ENCODE data around the gene CCDC33. TPM values are rescaled to one million over a fixed set of nuclear protein-coding genes. Genes with fewer than 3 reads are reported as not detected.

Gene CCDC33
- total RNA-seq, 1 donor from 2014 or later, result not detected

DNA sequence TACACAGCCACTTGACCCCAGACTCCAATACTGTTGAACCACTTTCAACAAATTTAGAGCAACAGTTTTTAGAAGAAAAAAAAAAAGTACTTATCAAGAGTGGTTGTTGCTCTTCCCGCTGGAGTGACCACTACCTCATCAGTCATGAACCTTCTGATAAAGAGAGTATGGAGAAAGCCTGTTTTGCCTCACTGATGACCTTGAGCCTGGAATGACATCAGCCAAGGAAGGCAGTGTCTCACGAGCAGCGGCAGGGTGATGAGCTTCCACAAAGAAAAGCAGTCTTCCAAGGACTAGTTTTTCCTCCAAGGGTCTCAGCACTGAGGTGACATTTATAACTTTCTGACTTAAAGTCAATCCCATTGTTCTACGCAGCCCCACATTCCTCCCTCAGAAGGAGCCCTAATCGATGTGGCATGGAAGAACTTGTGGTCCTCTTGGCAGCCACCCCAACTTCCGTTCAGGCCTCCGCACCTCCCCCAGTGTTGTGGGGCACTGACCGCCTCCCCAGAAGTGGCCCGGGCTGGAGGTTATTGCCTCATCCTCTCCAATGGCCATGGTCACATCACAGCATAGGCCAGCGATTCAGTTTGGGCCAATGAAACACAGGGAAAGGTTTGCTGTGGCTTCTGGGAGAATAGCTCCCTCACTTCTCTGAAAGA is 133.1 kb downstream of the CCDC33 start:
- Mint-ChIP-seq H3K27me3 (ENCODE audit: low read depth) (peaks cover 47% of the 10 kb centered on the region), H3K27ac (no peak overlapping the region), H3K4me3 (ENCODE audit: low read depth) (no peak overlapping the region), H3K36me3 (ENCODE audit: low read depth) (no peaks in the 10 kb centered on the region), H3K4me1 (ENCODE audit: low read depth) (peaks cover 5% of the 10 kb centered on the region), H3K9me3 (no peaks in the 10 kb centered on the region)
- no peak for DNase-seq (ENCODE audit: low spot score)
- intact Hi-C loops (cut with micrococcal nuclease), result no loop called here

DNA sequence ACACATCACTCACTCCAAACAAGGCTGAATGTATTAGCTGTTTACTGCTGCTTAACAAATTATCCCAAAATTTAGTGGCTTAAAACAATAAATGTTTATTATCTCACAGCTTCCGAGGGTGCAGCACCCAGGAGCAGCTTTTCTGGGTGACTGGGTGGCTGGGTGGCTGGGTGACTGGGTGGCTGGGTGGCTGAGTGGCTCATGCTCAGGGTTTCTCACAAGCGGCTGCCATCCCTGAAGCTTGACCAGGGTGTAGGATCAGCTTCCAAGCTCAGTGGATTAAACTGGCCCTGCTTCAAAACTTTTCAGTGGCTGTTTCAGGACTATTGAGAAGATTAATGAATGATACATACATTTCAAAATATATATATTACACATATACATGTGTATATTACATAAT is 133.6 kb downstream of the CCDC33 start:
- H3K4me1 Mint-ChIP-seq (ENCODE audit: low read depth), result peaks cover 7% of the 10 kb centered on the region
- no peak overlapping the region for H3K27ac Mint-ChIP-seq
- intact Hi-C loops (cut with micrococcal nuclease), result no loop called here
- H3K36me3 Mint-ChIP-seq (ENCODE audit: low read depth), result no peaks in the 10 kb centered on the region
- no peak for DNase-seq (ENCODE audit: low spot score)
- H3K4me3 Mint-ChIP-seq (ENCODE audit: low read depth), result no peak overlapping the region
- no peaks in the 10 kb centered on the region for H3K9me3 Mint-ChIP-seq
- peaks cover 43% of the 10 kb centered on the region for H3K27me3 Mint-ChIP-seq (ENCODE audit: low read depth)

GRCh38 chr15:74370471-74370870 is 134.3 kb downstream of the CCDC33 start:
- H3K4me1 Mint-ChIP-seq (ENCODE audit: low read depth), result peaks cover 12% of the 10 kb centered on the region
- no peak overlapping the region for H3K4me3 Mint-ChIP-seq (ENCODE audit: low read depth)
- H3K9me3 Mint-ChIP-seq, result no peaks in the 10 kb centered on the region
- H3K27me3 Mint-ChIP-seq (ENCODE audit: low read depth), result peaks cover 36% of the 10 kb centered on the region
- DNase-seq (ENCODE audit: low spot score), result no peak
- no peak overlapping the region for H3K27ac Mint-ChIP-seq
- intact Hi-C loops (cut with micrococcal nuclease), result no loop called here
- H3K36me3 Mint-ChIP-seq (ENCODE audit: low read depth), result no peaks in the 10 kb centered on the region

DNA sequence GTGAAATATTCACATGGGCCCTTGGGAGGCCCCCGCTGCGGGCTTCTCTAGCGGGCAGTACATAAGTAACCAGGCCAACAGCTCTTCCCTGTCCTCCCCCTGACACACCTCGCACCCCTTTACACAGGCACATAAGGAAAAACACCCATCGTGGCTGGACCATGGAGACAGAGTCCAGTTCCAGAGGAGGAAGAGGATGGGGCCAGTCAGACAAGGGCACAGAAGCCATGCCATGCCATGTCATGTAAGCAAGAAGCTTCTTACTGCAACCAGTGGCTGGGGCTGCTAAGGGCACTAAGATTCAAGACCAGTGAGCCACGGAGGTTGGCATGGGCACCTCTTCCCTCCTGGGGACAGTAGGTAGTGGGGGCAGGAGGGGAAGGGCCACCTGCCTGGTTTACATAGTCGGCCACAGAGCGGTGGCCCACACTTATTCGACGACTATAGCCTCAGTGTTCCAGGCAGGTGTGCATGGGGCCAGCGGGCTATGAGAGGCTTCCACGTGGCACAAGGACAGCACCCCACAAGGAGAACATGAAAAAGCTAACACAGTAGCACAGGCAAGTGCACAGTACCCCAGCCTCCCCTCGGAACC is 137.0 kb downstream of the CCDC33 start:
- Mint-ChIP-seq H3K36me3 (ENCODE audit: low read depth) (no peaks in the 10 kb centered on the region), H3K27me3 (ENCODE audit: low read depth) (peaks cover 25% of the 10 kb centered on the region), H3K9me3 (no peaks in the 10 kb centered on the region), H3K4me1 (ENCODE audit: low read depth) (peaks cover 19% of the 10 kb centered on the region), H3K4me3 (ENCODE audit: low read depth) (peak overlapping the region; percentile 79), H3K27ac (no peak overlapping the region)
- peak; percentile 8 for DNase-seq (ENCODE audit: low spot score)
- intact Hi-C loops (cut with micrococcal nuclease), result loop anchor here (1.0 kb wide), 1 partner anchor 116 kb away; no protein-coding TSS in a partner anchor

- H3K27ac Mint-ChIP-seq, result peak overlapping the region; percentile 60
- intact Hi-C loops (cut with micrococcal nuclease), result loop anchor here (1.0 to 2.0 kb wide), 5 partner anchors 87 to 259 kb away; partner anchors contain the start of genes ARID3B, CLK3 and UBL7
- H3K36me3 Mint-ChIP-seq (ENCODE audit: low read depth), result no peaks in the 10 kb centered on the region
- peaks cover 19% of the 10 kb centered on the region for H3K27me3 Mint-ChIP-seq (ENCODE audit: low read depth)
- peaks cover 28% of the 10 kb centered on the region for H3K4me1 Mint-ChIP-seq (ENCODE audit: low read depth)
- peak; percentile 91 for DNase-seq (ENCODE audit: low spot score)
- peak overlapping the region; percentile 79 for H3K4me3 Mint-ChIP-seq (ENCODE audit: low read depth)
- no peaks in the 10 kb centered on the region for H3K9me3 Mint-ChIP-seq
Observed at GRCh38 chr15:74373731-74374647, 137.9 kb downstream of the CCDC33 start.

- no peaks in the 10 kb centered on the region for H3K36me3 Mint-ChIP-seq (ENCODE audit: low read depth)
- peaks cover 33% of the 10 kb centered on the region for H3K4me1 Mint-ChIP-seq (ENCODE audit: low read depth)
- H3K27me3 Mint-ChIP-seq (ENCODE audit: low read depth), result peaks cover 17% of the 10 kb centered on the region
- H3K27ac Mint-ChIP-seq, result no peak overlapping the region
- peak overlapping the region; percentile 79 for H3K4me3 Mint-ChIP-seq (ENCODE audit: low read depth)
- no peaks in the 10 kb centered on the region for H3K9me3 Mint-ChIP-seq
- intact Hi-C loops (cut with micrococcal nuclease), result loop anchor here (1.0 to 2.0 kb wide), 6 partner anchors 64 to 395 kb away; partner anchors contain the start of genes ARID3B, CLK3 and UBL7
- DNase-seq (ENCODE audit: low spot score), result no peak
Observed at GRCh38 chr15:74374648-74375302, 138.6 kb downstream of the CCDC33 start.

GRCh38 chr15:74375303-74375693 is 139.2 kb downstream of the CCDC33 start:
- Mint-ChIP-seq H3K4me3 (ENCODE audit: low read depth) (peak overlapping the region; percentile 79), H3K36me3 (ENCODE audit: low read depth) (no peaks in the 10 kb centered on the region), H3K9me3 (no peaks in the 10 kb centered on the region), H3K27ac (no peak overlapping the region), H3K4me1 (ENCODE audit: low read depth) (peaks cover 33% of the 10 kb centered on the region), H3K27me3 (ENCODE audit: low read depth) (peaks cover 13% of the 10 kb centered on the region)
- peak; percentile 75 for DNase-seq (ENCODE audit: low spot score)
- intact Hi-C loops (cut with micrococcal nuclease), result loop anchor here (1.0 to 2.0 kb wide), 4 partner anchors 63 to 394 kb away; partner anchors contain the start of gene ARID3B

GRCh38 chr15:74376226-74376625 is 140.1 kb downstream of the CCDC33 start:
- DNase-seq (ENCODE audit: low spot score), result no peak
- H3K4me3 Mint-ChIP-seq (ENCODE audit: low read depth), result no peak overlapping the region
- no peaks in the 10 kb centered on the region for H3K9me3 Mint-ChIP-seq
- no peak overlapping the region for H3K27ac Mint-ChIP-seq
- peaks cover 7% of the 10 kb centered on the region for H3K27me3 Mint-ChIP-seq (ENCODE audit: low read depth)
- intact Hi-C loops (cut with micrococcal nuclease), result no loop called here
- H3K4me1 Mint-ChIP-seq (ENCODE audit: low read depth), result peaks cover 42% of the 10 kb centered on the region
- no peaks in the 10 kb centered on the region for H3K36me3 Mint-ChIP-seq (ENCODE audit: low read depth)

GRCh38 chr15:74376825-74377581 is 140.9 kb downstream of the CCDC33 start:
- H3K4me3 Mint-ChIP-seq (ENCODE audit: low read depth), result no peak overlapping the region
- H3K4me1 Mint-ChIP-seq (ENCODE audit: low read depth), result peaks cover 44% of the 10 kb centered on the region
- no peak overlapping the region for H3K27ac Mint-ChIP-seq
- intact Hi-C loops (cut with micrococcal nuclease), result no loop called here
- no peaks in the 10 kb centered on the region for H3K36me3 Mint-ChIP-seq (ENCODE audit: low read depth)
- peaks cover 4% of the 10 kb centered on the region for H3K27me3 Mint-ChIP-seq (ENCODE audit: low read depth)
- DNase-seq (ENCODE audit: low spot score), result no peak
- no peaks in the 10 kb centered on the region for H3K9me3 Mint-ChIP-seq

DNA sequence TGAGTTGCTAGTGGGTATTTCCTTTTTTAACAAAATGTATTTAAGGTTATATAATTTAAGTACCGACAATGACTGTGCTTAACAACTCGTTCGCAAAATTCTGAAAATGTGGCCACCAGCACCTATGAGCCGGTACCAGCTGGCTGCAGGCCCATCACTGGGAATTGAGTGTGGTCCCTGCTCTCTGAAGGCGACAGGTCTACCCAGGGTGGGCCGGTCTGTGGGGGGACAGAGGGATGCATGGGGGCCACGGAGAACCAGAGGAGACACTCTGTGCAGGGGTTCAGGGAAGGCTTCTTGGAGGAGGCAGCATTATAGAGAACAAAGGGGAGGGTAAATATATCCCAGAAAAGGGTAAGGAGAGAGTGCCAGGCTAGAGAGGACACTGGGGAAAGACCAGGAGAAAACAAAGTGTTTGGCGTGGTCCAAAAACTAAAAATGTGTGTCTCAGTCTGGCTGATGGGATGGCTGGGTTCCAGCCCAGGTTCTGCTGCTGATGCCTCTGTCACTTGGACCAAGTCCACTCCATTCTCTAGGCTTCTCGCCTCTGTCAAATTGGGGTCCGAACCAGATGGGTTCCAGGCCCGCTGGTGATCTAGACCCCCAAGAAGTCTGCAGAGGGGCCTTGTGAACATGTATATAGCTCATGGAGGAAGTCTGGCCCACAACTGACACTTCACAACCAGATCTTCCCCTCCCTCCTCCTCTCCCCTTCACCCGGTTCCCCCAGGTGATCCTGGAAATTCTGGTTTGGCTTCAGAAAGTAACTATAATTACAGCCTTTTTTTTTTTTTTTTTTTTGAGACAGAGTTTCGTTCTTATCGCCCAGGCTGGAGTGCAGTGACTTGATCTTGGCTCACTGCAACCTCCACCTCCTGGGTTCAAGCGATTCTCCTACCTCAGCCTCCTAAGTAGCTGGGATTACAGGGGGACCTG is 142.0 kb downstream of the CCDC33 start:
- peak overlapping the region; percentile 67 for H3K27ac Mint-ChIP-seq
- intact Hi-C loops (cut with micrococcal nuclease), result no loop called here

GRCh38 chr15:74378848-74379247 is 142.7 kb downstream of the CCDC33 start:
- Mint-ChIP-seq H3K27me3 (ENCODE audit: low read depth) (no peaks in the 10 kb centered on the region), H3K4me1 (ENCODE audit: low read depth) (peaks cover 55% of the 10 kb centered on the region), H3K27ac (peak overlapping the region; percentile 67), H3K9me3 (no peaks in the 10 kb centered on the region), H3K4me3 (ENCODE audit: low read depth) (no peak overlapping the region), H3K36me3 (ENCODE audit: low read depth) (no peaks in the 10 kb centered on the region)
- DNase-seq (ENCODE audit: low spot score), result peak; percentile 8
- intact Hi-C loops (cut with micrococcal nuclease), result no loop called here

More for the DNA sequence above, 142.0 kb downstream of the CCDC33 start:
- Mint-ChIP-seq H3K4me3 (ENCODE audit: low read depth) (no peak overlapping the region), H3K9me3 (no peaks in the 10 kb centered on the region), H3K27me3 (ENCODE audit: low read depth) (no peaks in the 10 kb centered on the region), H3K4me1 (ENCODE audit: low read depth) (peaks cover 53% of the 10 kb centered on the region), H3K36me3 (ENCODE audit: low read depth) (no peaks in the 10 kb centered on the region)
- DNase-seq (ENCODE audit: low spot score), result no peak
